Loucy (cell line): ENCODE data around the gene MINDY4.

Source experiments
- CTCF ChIP-seq: fragments of 200-600 bp; sonication (generic); conservative IDR thresholded peaks from 2 replicates; pipeline ENCODE4 v1.5.1; 2014; ENCODE audit warnings: mild to moderate bottlenecking, antibody characterized with exemption, low read length
- EZH2phosphoT487 ChIP-seq: fragments of 200-600 bp; IDR thresholded peaks from 2 replicates; pipeline ENCODE4 v1.6.1; 2018; ENCODE audit warnings: antibody characterized with exemption, mild to moderate bottlenecking, moderate library complexity, borderline replicate concordance

GRCh38 chr7:30916767-30917166, 145.6 kb downstream of the MINDY4 start:
- TF ChIP-seq CTCF: no peak
- TF ChIP-seq EZH2phosphoT487: no peak
